ENCODE results near the gene FAM180A. TPM values are rescaled to one million over a fixed set of nuclear protein-coding genes. Genes with fewer than 3 reads are reported as not detected.

Gene FAM180A
- total RNA-seq, 1 experiment from 2014 or later = not detected

- Histone ChIP-seq H3K4me3 (ENCODE audit: low read length) (no peak overlapping the region), H2AFZ (ENCODE audit: low read length) (no peak overlapping the region), H3K9me2 (replicated peaks; ENCODE audit: low read length) (no peaks in the 10 kb centered on the region), H3K27me3 (ENCODE audit: low read length) (no peaks in the 10 kb centered on the region), H3K9ac (ENCODE audit: low read length) (no peak overlapping the region), H3K36me3 (ENCODE audit: low read depth, low read length) (no peaks in the 10 kb centered on the region), H4K20me1 (ENCODE audit: low read length) (no peaks in the 10 kb centered on the region), H3K9me3 (ENCODE audit: low read length) (no peaks in the 10 kb centered on the region), H3K27ac (ENCODE audit: low read length) (no peak overlapping the region), H3K4me1 (ENCODE audit: insufficient read depth, low read length) (no peaks in the 10 kb centered on the region), H3K4me2 (ENCODE audit: low read length) (no peak overlapping the region), H3K79me2 (ENCODE audit: low read length) (no peaks in the 10 kb centered on the region), H3F3A (ENCODE audit: low read length, unreplicated experiment) (no peaks in the 10 kb centered on the region)
- ATAC-seq (no peak), DNase-seq (no peak)
- intact Hi-C loops (cut with micrococcal nuclease) = no loop called here
- ChIA-PET POLR2A (ENCODE audit: unreplicated experiment) (no interaction called here), CTCF (no interaction called here)
- no TSS peak for BruUV-seq (replicated peaks)
- TF ChIP-seq EZH2phosphoT487 (IDR thresholded peaks at IDR 0.05; ENCODE audit: borderline replicate concordance, low read length) (no peak), CTCF (conservative IDR thresholded peaks at IDR 0.05; ENCODE audit: low read depth, low read length) (no peak), EZH2 (IDR thresholded peaks at IDR 0.05; ENCODE audit: low read length, unreplicated experiment) (no peak)
Measured at GRCh38 chr7:135756191-135756590, 7.6 kb upstream of the FAM180A start.

- POLR2A ChIA-PET (ENCODE audit: unreplicated experiment) = no interaction called here
Measured at GRCh38 chr7:135755351-135755753, 6.7 kb upstream of the FAM180A start.

More at GRCh38 chr7:135755351-135755753, 6.7 kb upstream of the FAM180A start:
- no peaks in the 10 kb centered on the region for H3K9me3 ChIP-seq (ENCODE audit: low read length)
- H2AFZ ChIP-seq (ENCODE audit: low read length) = no peak overlapping the region
- no peak overlapping the region for H3K4me2 ChIP-seq (ENCODE audit: low read length)
- H4K20me1 ChIP-seq (ENCODE audit: low read length) = no peaks in the 10 kb centered on the region
- no peak overlapping the region for H3K4me3 ChIP-seq (ENCODE audit: low read length)
- intact Hi-C loops (cut with micrococcal nuclease) = no loop called here
- BruUV-seq (replicated peaks) = no TSS peak
- TF ChIP-seq EZH2 (IDR thresholded peaks at IDR 0.05; ENCODE audit: low read length, unreplicated experiment) (no peak), EZH2phosphoT487 (IDR thresholded peaks at IDR 0.05; ENCODE audit: borderline replicate concordance, low read length) (no peak), CTCF (conservative IDR thresholded peaks at IDR 0.05; ENCODE audit: low read depth, low read length) (no peak)
- H3K9ac ChIP-seq (ENCODE audit: low read length) = no peak overlapping the region
- no peaks in the 10 kb centered on the region for H3K27me3 ChIP-seq (ENCODE audit: low read length)
- DNase-seq = no peak
- H3K36me3 ChIP-seq (ENCODE audit: low read depth, low read length) = no peaks in the 10 kb centered on the region
- H3K9me2 ChIP-seq (replicated peaks; ENCODE audit: low read length) = no peaks in the 10 kb centered on the region
- no peaks in the 10 kb centered on the region for H3F3A ChIP-seq (ENCODE audit: low read length, unreplicated experiment)
- H3K4me1 ChIP-seq (ENCODE audit: insufficient read depth, low read length) = no peaks in the 10 kb centered on the region
- no peak for ATAC-seq
- H3K79me2 ChIP-seq (ENCODE audit: low read length) = no peaks in the 10 kb centered on the region
- CTCF ChIA-PET = no interaction called here
- H3K27ac ChIP-seq (ENCODE audit: low read length) = no peak overlapping the region

Measured in PC-3 (cell line).